ENCODE data around the gene VAX1.
"Not testable (repeated sequence)": the region's sequence is repeated elsewhere in the genome, so short reads cannot be mapped to it uniquely, and the experiment has no call there.

The VAX1 gene

DNA sequence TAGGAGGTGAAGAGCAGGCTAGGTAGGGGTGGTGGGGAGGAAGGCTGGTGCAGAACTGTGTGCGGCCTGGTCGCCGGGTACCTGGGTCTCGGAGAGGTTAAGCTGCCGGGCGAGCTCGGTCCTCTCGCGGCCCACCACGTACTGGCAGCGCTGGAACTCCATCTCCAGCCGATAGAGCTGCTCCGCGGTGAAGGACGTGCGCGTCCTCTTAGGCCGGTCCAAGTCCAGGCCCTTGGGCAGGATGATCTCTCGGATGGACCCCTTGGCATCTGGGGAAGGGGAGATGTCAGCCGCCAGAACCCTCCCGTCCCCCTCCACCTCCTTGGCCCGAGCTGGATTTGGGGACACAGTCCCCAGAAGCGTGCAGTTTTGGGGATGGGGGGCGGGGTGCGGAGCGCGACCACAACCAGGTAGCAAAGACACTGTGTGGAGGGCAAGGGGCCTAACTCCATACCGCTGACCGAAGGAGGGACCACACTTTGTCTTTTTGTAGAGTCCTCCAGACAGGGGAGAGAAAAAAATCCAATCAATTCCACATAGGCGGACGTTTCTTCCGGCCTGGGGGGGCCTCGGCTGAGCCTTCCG, 1.6 kb downstream of the VAX1 start:
- no peak for DNase-seq (ENCODE audit: low read depth in 2 of 3, low spot score in 2 of 3)

DNA sequence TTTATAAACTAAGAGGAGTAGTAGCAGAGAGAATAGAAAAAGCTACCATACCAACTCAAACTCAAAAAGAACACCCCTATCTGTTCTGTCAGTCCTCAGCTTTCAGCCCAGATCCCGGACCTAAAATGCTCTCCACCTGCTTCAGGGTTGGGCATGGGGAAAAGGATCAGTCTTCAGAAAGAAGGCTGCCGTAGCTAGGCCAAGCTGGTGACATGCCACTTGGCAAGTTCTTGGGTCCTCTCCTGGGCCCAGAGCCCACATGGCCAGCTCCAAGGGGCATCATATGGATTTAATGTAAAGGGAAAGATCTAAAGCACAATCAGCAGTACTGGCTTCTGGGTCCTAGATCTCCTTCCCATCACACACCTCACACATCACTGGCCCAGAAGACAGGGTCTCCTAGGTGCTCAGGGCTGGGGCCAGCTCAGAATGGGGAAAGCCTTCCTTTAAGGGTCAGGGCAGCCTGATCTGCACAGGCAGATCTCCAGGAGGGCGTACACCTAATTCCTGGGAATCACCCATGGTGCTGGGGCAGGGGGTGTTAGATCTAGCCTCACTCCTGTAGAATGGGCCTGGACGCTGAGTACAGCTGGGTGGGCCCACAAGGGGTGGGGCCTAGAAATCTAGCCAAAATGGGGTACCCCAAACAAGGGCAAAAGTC, 2.5 kb downstream of the VAX1 start:
- DNase-seq (ENCODE audit: low read depth in 2 of 3, low spot score in 2 of 3), result no peak

DNA sequence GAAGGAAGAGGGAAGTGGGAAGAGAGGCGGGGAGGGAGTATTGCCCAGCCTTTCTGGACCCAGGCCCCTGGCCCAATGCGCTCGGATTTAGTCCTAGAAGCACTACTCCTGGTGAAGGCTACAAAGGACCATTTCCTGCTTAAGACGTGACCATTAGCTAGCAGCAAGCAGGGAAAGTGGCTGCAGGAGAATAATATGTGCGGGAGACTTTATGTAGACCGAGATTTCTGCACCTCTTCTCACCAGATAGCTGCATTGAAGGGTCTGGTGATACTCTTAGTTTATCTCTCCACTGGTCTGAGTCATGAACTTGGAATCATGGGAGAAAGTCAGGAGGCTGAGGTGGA, 3.1 kb downstream of the VAX1 start:
- DNase-seq (ENCODE audit: low read depth in 2 of 3, low spot score in 2 of 3), result no peak

DNA sequence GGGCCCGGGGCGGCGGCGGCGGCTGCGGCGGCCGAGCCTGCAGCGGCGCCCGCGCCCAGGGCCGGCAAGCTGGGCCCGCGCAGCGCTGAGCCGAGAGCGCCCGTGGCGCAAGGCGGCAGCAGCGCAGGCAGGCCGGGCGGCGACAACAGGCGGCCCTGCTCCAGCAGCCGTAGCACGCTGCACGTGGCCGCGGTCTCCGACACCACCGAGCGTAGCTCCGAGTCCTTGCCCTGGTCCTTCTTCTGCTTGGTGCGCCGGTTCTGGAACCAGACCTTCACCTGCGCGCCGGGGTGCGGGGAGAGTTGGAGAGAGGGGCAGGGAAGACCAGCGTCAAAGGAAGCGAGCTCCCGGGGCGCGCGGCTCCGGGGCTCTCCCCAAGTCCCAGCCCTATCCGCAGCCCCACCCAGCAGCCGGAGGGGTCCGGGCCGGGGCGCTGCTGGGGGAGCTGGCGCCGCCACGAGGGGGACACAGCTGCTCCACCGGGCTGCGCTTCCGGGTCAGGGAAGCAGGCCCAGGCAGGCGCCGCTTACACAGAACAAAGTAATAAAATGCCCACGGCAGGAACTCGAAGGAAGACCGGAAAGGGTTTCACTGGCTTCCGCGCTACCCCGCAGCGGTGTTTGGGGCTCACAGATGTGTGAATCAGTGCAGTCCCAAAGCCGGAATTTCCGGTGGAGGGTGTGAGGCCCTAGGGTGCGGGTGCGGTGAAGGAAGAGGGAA, 3.6 kb downstream of the VAX1 start:
- DNase-seq (ENCODE audit: low read depth in 2 of 3, low spot score in 2 of 3), result no peak

DNA sequence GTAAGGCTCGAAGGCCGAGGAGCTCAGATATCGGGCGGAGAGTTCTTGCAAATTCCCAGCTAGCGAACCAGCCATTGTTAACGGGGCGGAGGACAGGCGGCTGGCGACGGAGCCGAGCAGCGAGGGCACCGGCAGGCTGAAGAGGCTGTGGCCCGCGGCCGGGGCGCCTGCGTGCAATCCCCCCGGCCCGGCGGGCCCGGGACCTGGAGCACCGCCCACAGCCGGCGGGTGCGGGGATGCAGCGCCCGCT, 4.1 kb downstream of the VAX1 start:
- DNase-seq (ENCODE audit: low read depth in 2 of 3, low spot score in 2 of 3), result no peak

DNA sequence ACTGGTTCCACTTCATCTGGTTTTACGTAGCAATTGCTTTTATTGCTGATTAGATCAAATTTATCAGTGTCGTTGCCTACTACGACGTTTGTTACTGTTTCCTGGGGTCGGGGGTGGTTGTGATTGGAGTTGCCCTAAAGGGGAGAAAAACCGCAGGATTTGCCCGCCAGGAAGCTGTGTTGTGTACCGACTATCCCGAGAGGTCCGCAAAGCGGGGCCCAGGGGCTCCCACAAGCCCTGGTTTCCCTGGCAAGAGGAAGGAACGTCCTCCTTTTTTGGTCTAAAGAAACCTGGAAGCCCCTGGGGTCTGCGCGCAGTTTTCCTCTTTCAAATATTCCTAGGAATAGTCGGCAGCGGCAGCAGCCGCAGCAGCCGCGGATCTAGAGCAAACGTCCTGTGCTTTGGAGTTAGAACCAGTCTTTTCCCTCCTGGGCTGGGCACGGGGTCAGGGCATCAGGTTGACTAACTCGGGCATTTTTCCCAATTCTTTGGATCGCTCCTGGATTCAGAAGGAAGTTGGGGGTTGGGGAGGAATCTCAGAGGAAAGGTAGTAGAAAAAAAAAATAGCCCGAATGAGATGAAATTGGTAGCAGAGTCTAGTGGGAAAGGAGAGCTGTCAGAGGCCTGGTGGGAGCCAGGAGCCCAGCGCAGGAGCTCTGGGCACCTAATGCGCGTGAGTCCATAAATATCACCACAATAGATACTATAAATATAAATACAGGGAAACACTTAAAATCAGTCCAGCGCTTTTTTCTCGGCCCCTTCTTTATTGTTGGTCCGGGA, 4.6 kb downstream of the VAX1 start:
- DNase-seq (ENCODE audit: low read depth in 2 of 3, low spot score in 2 of 3), result no peak

DNA sequence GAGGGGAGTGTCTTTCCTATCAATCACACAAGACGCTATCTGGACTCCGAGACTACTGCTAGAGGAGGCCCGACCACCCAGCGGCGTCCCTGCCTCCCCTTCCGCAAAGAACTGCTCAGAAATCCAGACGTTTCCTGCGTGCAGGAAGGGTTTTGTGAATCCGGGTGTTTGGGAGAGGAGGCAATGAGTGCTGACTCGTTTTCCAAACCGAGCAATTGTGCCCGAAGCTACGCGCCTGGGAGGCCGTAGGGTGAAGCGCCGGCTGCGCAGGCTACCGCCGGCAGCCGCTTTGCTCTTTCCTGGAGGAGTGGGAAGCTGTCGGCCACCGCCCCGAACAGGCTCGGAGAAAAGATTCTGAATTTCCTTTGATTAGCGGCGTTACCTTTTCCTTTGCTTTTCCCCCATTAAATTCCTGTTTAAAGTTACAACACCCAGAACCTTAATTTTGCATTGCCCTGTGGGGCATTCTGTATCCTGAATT, 5.3 kb downstream of the VAX1 start:
- no peak for DNase-seq (ENCODE audit: low read depth in 2 of 3, low spot score in 2 of 3)

DNA sequence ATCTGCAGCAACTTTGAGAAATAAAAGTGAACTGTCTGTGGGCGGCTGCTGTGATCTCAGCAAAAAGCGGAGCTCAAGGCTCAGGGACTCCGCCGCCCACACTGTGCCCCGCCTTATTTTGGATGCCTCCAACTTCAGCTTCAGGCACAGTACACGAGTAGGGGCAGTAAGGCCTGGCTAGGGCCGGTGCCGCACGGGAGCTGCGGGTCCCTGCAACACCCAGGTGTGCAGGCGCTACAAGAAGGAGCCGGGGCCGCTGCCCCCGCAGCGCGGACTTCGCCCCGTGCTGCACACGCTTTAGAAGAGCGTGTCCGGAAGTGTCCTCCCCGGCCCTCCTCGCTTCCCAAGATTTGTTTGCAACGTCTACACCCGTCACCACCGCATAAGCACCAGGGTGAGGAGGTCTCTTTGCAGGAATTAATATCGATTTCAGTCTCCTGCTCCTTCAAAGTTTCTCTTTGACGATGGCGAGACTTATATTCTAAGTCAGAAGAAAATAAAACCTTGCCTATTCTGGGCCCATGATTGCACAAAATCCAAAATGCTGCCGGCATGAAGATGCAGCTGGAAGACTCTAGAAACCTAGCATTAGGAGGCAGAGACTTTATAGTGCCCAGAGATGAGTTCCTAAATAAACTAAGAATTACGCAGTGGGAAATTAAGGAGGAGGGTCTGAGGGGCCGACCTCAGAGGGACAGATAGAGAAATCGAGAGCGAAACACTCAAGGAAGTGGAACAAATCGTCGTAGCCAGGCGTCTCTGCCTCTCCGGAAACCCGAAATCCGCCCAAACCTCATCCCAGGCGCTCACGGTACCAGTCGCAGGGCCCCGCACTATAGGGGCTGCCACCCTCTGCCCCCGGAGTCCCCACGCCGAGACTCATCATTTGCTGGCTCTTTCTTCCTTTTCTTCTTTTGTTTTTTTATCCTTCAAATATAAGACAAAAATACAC, 6.4 kb downstream of the VAX1 start:
- DNase-seq (ENCODE audit: low read depth in 2 of 3, low spot score in 2 of 3), result no peak

DNA sequence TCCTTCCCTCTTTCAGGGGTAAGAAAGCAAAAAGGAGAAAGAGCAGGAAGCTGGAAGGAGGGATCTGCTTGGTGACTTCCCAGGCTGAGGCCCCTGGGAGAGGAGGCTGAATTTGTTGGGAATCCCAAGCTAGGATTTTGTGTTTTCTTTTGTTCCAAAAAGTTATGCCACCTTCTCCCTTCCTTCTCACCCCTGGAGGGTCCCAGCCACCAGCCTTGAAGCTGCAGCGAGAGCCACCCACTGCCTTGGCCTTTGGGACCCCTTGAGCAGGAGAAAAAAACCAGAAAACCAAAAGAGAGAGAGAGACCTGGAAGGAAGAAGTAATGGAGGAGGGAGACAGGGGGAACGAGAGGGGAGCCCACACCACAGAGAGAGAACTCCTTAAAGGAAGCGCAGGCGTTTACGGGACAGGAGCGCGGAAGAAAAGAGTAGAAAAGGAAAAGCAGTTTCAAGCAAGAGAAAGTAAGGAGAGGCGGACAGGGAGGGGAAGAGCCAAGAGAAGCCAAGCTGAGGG, 7.2 kb downstream of the VAX1 start:
- DNase-seq (ENCODE audit: low read depth in 2 of 3, low spot score in 2 of 3), result no peak

DNA sequence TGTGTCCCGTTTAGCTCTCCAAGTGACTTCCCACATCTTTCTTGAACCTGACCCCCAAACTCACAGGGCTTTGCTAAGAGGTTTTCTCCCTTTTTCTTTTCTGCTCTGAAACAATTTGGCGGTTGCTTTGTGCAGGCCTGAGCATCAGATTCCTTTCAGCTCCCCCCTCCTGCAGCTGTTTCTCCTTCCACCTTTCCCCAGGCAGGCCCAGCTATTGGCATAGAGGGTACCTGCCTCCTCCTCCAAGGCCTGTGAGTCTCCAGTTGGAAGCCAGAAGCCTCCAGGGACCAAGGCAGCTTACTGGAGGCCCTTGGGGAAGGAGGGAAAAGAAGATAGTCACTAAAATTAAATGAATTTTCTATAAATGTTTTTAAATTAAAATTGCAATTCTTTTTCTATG, 7.7 kb downstream of the VAX1 start:
- no peak for DNase-seq (ENCODE audit: low read depth in 2 of 3, low spot score in 2 of 3)

DNA sequence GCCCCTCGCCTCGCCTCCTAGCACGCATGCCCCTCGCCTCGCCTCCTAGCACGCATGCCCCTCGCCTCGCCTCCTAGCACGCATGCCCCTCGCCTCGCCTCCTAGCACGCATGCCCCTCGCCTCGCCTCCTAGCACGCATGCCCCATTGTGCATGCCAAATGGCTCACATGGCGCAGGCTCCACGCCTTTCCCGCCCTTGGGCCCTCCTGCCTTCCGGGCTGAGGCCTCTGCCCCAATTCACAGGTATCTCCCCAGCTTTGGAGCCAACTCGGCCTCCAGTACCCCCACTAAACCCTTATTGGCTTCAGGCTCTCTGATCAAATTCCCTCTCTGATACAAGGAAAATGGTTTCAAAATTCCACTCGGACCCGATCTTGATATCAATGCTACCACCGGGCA, 11.4 kb downstream of the VAX1 start:
- DNase-seq (ENCODE audit: low read depth in 2 of 3, low spot score in 2 of 3), result not testable (repeated sequence)

DNA sequence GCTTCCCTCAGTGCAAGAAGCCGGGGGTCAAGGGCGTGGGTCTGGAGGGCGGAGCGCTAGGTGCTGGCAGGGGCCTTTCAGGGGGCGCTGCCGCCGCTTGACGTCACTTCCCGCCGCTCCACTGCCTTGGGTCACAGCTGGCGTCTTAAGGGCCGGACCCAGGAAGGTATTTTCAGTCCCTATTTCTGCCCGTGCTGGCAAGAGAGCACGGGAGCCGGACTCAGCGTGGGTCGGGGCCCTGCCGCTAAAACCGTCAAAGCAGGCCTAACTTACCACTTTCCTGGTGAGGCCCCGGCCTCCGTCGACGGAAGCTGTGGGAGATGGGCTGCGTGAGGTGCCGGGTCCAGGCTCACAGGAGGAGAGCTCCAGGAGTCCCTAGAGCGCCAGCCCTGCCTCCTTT, 12.0 kb downstream of the VAX1 start:
- no peak for DNase-seq (ENCODE audit: low read depth in 2 of 3, low spot score in 2 of 3)

DNA sequence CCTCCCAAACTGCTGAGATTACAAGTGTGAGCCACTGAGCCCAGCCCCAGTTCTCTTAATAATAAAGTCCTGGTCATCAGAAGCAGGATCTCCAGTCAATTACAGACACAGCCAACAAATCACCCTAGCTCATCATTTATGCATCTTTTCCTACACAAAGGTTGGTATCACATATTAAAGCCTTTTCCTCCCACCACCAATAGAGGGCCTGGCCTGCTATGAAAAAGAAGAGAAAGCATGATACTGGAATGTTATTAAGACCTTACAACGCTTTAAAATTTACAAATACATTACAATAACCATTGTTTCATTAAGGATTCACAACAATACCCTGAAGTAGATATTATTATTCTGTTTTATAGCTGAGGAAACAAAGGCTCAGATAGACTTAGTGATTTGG, 25.9 kb downstream of the VAX1 start:
- DNase-seq (ENCODE audit: low read depth in 2 of 3, low spot score in 2 of 3), result no peak

DNA sequence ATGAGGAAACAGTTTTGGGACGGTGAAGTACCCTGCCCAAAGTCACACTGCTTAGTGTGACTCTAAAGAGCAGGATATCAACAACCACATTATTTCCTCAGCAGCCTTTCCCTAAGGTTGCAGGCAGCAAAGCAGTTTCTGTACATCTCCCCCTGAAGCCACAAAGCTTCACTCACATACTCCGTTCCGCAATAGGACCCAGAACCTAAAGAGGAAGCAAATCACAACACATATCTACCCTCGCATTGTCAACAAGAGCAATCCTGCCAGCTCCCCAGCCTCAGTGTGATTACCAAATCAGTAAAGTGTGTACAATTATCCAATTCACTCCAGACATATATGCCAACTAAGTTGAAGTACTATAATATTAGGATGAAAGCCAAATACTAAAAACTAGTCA, 30.8 kb downstream of the VAX1 start:
- no peak for DNase-seq (ENCODE audit: low read depth in 2 of 3, low spot score in 2 of 3)

DNA sequence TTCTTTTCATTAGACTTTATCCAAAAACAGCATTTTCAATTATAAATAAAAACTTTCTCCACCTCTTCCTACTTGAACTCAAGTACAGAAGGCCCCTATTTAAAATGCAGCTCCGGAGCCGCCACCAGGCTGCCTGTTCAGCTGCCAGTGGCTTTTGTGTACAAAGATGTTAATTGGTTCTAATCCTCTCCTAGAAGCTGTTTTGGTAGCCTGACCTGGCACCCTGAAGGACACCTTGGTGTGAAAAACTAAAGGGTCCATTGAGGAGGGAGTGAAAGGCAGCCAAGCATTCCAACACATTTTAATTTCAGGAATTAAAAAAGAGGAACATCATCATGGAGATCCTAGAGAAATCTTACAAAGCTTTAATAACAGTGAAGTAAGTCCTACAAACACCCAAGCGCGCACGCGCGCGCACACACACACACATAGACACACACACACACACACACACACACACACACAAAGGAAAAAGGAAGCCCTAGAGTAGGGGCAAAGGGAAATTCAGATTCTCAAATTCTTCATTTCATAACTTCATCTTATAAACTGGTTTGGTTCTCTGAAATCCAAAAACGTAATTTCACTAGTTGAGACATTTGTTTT, 41.4 kb downstream of the VAX1 start:
- DNase-seq (ENCODE audit: low read depth in 2 of 3, low spot score in 2 of 3), result no peak

DNA sequence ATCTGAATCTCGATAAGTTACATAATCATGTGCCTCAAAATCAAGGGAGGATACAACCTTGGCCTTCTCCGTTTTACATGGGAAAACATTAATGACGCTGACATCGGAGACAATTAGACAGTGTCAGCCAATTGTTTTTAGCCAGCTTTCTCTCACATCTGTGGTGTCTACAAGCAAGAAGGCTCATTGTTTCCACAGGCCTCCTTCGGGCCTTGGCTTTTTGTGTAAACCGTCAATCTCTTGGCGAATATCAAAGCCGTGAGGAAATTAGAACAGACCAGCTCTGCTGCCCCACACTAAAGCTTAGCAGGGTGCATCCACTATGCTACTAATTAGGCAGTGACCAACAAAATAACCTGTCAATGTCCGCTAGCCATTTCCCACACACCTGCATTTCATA, 43.2 kb downstream of the VAX1 start:
- no peak for DNase-seq (ENCODE audit: low read depth in 2 of 3, low spot score in 2 of 3)

DNA sequence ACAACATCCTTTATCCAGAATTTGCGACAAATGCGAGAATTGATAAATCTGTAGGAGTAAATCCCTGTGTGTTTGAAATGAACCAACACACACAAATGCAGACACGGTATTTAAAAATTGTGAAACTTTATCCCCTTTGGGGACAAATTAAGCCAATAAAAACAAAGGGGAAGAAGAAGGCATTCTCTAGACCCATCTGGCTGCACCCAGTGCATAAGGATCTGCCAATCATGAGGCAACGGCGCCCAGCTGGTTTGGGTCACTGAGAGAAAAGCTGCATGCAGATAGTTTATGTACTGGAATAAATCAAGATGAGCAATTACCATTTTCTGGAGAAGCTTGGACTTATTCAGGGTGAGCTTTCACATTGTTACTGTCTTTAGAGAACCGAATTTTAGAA, 45.7 kb downstream of the VAX1 start:
- no peak for DNase-seq (ENCODE audit: low read depth in 2 of 3, low spot score in 2 of 3)

DNA sequence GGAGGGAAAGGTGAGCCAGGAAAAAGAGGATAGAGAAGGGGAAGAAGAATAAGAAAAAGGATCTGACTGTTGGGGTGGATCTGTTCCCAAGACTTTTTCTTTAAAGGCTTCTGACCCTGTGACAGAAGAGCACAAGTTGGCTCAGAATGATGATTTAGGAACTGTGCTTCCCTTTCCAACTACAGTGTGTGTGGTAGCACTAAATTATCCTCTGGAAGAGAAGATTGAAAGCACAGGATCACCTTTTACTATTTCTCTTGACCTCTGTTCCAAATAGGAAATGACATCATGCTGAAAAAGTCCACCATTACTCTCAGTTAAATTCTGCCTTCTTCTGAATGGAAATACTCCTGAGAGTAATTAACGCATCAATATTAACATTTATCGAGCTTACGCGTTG, 47.2 kb downstream of the VAX1 start:
- no peak for DNase-seq (ENCODE audit: low read depth in 2 of 3, low spot score in 2 of 3)

DNA sequence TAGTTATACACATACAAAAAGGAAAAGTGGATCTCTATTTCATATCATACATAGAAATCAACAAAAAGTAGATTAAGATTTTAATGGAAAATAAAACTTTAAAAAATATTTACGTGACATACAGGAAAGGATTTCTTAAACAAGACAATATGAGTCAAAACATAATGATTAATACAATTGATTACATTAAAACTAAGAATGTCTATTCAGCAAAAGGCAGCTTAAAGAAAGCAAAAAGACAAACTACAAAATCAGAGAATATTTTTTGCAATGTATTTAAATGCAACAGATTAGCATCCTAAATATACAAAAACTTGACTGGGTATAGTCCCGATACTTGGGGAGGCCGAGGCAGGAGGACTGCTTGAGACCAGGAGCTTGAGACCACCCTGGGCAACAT, 50.5 kb downstream of the VAX1 start:
- no peak for DNase-seq (ENCODE audit: low read depth in 2 of 3, low spot score in 2 of 3)

DNA sequence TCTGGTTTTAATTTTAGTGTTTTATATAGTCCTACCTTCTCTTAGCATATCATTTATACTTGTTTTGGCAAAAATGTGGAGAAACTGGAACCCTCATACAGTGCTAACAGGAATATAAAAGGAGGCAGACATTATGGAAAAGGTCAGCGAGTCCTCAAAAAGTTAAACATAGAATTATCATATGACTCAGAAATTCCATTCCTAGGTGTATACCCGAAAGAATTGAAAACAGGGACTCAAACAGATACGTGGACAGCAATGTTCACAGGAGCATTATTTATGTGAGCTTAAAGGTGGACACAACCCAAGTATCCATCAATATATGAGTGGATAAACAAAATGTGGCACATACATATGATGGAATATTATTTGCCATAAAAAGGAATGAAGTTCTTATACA, 51.5 kb downstream of the VAX1 start:
- no peak for DNase-seq (ENCODE audit: low read depth in 2 of 3, low spot score in 2 of 3)

Measured in activated CD8-positive, alpha-beta memory T cell treated with anti-CD3 and anti-CD28 coated beads for 48 hours (primary cell).